Neural cell (in vitro differentiated cells): Measurements from ENCODE around the gene KRTAP12-2. TPM values are rescaled to one million over a fixed set of nuclear protein-coding genes. Genes with fewer than 3 reads are reported as not detected.

Experiments used
- H2AFZ ChIP-seq: fragments of 200-600, 300-800 bp; sonication (generic), shearing (Covaris generic); 2 replicates; pipeline ENCODE4 v1.6.0; 2014; ENCODE audit warnings: low read depth, mild to moderate bottlenecking, antibody characterized with exemption, low read length, moderate library complexity
- H3F3A ChIP-seq: fragments of 200-600 bp; shearing (Covaris generic); 2 replicates; pipeline ENCODE4 v1.6.1; 2016; ENCODE audit warnings: mild to moderate bottlenecking, moderate library complexity, mixed read lengths, antibody characterized with exemption, low read length; ENCODE audit not compliant: insufficient read depth, poor library complexity, severe bottlenecking
- H3K27ac ChIP-seq: fragments of 200-600, 300-800 bp; sonication (generic), shearing (Covaris generic); 2 replicates; pipeline ENCODE4 v1.5.1; 2014; ENCODE audit warnings: mild to moderate bottlenecking, low read length, moderate library complexity
- H3K27me3 ChIP-seq: fragments of 300-800, 200-600 bp; sonication (generic), shearing (Covaris generic); 2 replicates; pipeline ENCODE4 v1.6.0; 2014; ENCODE audit warnings: mild to moderate bottlenecking, low read depth, low read length, moderate library complexity; ENCODE audit not compliant: insufficient read depth
- H3K36me3 ChIP-seq: fragments of 300-800, 200-600 bp; sonication (generic), shearing (Covaris generic); 2 replicates; pipeline ENCODE4 v1.5.1; 2014; ENCODE audit warnings: mild to moderate bottlenecking, antibody characterized with exemption, low read length, moderate library complexity; ENCODE audit not compliant: insufficient read depth
- H3K4me2 ChIP-seq: fragments of 300-800, 200-600 bp; sonication (generic), shearing (Covaris generic); 2 replicates; pipeline ENCODE4 v1.6.0; 2014; ENCODE audit warnings: mild to moderate bottlenecking, low read length
- H3K4me3 ChIP-seq: fragments of 300-800, 200-600 bp; sonication (generic), shearing (Covaris generic); 2 replicates; pipeline ENCODE4 v1.5.1; 2014; ENCODE audit warnings: mild to moderate bottlenecking, low read length, moderate library complexity
- H3K79me2 ChIP-seq: fragments of 200-600 bp; shearing (Covaris generic); replicated peaks from 2 replicates; pipeline ENCODE4 v1.6.0; 2014; ENCODE audit warnings: mild to moderate bottlenecking, low read length, moderate library complexity; ENCODE audit not compliant: insufficient read depth
- H3K9ac ChIP-seq: fragments of 300-800, 200-600 bp; sonication (generic), shearing (Covaris generic); 2 replicates; pipeline ENCODE4 v1.6.1; 2016; ENCODE audit warnings: mild to moderate bottlenecking, low read length, mixed read lengths
- H3K9me2 ChIP-seq: fragments of 200-600 bp; shearing (Covaris generic); 2 replicates; pipeline ENCODE4 v1.6.1; 2016; ENCODE audit warnings: mild to moderate bottlenecking, low read length, mixed read lengths; ENCODE audit not compliant: insufficient read depth
- H3K9me3 ChIP-seq: fragments of 200-600, 300-800 bp; sonication (generic), shearing (Covaris generic); 2 replicates; pipeline ENCODE4 v1.6.1; 2016; ENCODE audit warnings: mild to moderate bottlenecking, mixed run types, low read length, moderate library complexity, mixed read lengths
- H4K20me1 ChIP-seq: fragments of 200-600 bp; shearing (Covaris generic); 2 replicates; pipeline ENCODE4 v1.6.1; 2016; ENCODE audit warnings: mild to moderate bottlenecking, mixed run types; ENCODE audit not compliant: insufficient read depth
- CTCF ChIP-seq: fragments of 450-650 bp; IDR thresholded peaks from 2 replicates; pipeline ENCODE4 v1.5.1; 2014; ENCODE audit warnings: antibody characterized with exemption, mild to moderate bottlenecking, moderate library complexity; ENCODE audit not compliant: poor library complexity, severe bottlenecking
- EP300 ChIP-seq: fragments of 450-650 bp; conservative IDR thresholded peaks from 2 replicates; pipeline ENCODE4 v1.6.1; 2014; ENCODE audit warnings: antibody characterized with exemption, mild to moderate bottlenecking, moderate library complexity; ENCODE audit not compliant: poor library complexity, severe bottlenecking
- EZH2 ChIP-seq: fragments of 200-600, 300-800 bp; shearing (Covaris generic), sonication (generic); IDR thresholded peaks from 2 replicates; pipeline ENCODE4 v1.6.1; 2014; ENCODE audit warnings: antibody characterized with exemption, low read length, borderline replicate concordance, mild to moderate bottlenecking; ENCODE audit not compliant: insufficient read depth, poor library complexity, severe bottlenecking
- MXI1 ChIP-seq: fragments of 450-650 bp; conservative IDR thresholded peaks from 2 replicates; pipeline ENCODE4 v1.6.1; 2014; ENCODE audit warnings: antibody characterized with exemption, mild to moderate bottlenecking; ENCODE audit not compliant: poor library complexity, severe bottlenecking
- POLR2AphosphoS5 ChIP-seq: IDR thresholded peaks from 2 replicates; pipeline ENCODE4 v1.6.1; 2012
- RAD21 ChIP-seq: fragments of 450-650 bp; conservative IDR thresholded peaks from 2 replicates; pipeline ENCODE4 v1.6.1; 2014; ENCODE audit warnings: antibody characterized with exemption, mild to moderate bottlenecking, moderate library complexity
- REST ChIP-seq: IDR thresholded peaks from 2 replicates; pipeline ENCODE4 v1.6.1; 2012; ENCODE audit warnings: borderline replicate concordance
- SMC3 ChIP-seq: fragments of 450-650 bp; conservative IDR thresholded peaks from 2 replicates; pipeline ENCODE4 v1.6.1; 2014; ENCODE audit warnings: antibody characterized with exemption, mild to moderate bottlenecking, moderate library complexity; ENCODE audit not compliant: poor library complexity
- TAF1 ChIP-seq: IDR thresholded peaks from 2 replicates; pipeline ENCODE4 v1.6.1; 2012; ENCODE audit warnings: low read depth
- polyA plus RNA-seq: library from polyadenylated mRNA; depleted of rRNA; stranded (reverse); fragments of >200 nt; gene quantifications from 2 replicates; pipeline ENCODE4 v1.2.3, GENCODE V29; 2014

The KRTAP12-2 gene
- polyA plus RNA-seq, 1 donor from 2014 or later, result not detected

GRCh38 chr21:44650973-44651675, 15.6 kb downstream of the KRTAP12-2 start:
- no peaks in the 10 kb centered on the region for H3K79me2 ChIP-seq
- no peaks in the 10 kb centered on the region for H3K9me3 ChIP-seq
- TF ChIP-seq REST (no peak), MXI1 (no peak), POLR2AphosphoS5 (no peak), SMC3 (no peak), CTCF (no peak), TAF1 (no peak), EZH2 (no peak), EP300 (no peak), RAD21 (no peak)
- no peak overlapping the region for H2AFZ ChIP-seq
- H3K9me2 ChIP-seq, result no peaks in the 10 kb centered on the region
- H3K27me3 ChIP-seq, result no peaks in the 10 kb centered on the region
- H4K20me1 ChIP-seq, result no peaks in the 10 kb centered on the region
- H3K4me2 ChIP-seq, result no peak overlapping the region
- H3K36me3 ChIP-seq, result no peaks in the 10 kb centered on the region
- no peak overlapping the region for H3K9ac ChIP-seq
- H3F3A ChIP-seq, result no peaks in the 10 kb centered on the region
- H3K4me3 ChIP-seq, result no peak overlapping the region
- no peak overlapping the region for H3K27ac ChIP-seq

- Histone ChIP-seq H3K9me2 (no peaks in the 10 kb centered on the region), H2AFZ (no peak overlapping the region)
- TF ChIP-seq EZH2, result no peak
- no peak for TF ChIP-seq REST
- TF ChIP-seq EP300, result no peak
- TF ChIP-seq RAD21, result no peak
- no peak for TF ChIP-seq TAF1
- TF ChIP-seq CTCF, result no peak
- no peak for TF ChIP-seq POLR2AphosphoS5
Measured at GRCh38 chr21:44650265-44650972, 16.3 kb downstream of the KRTAP12-2 start.

More at GRCh38 chr21:44650265-44650972, 16.3 kb downstream of the KRTAP12-2 start:
- Histone ChIP-seq H3K9ac (no peak overlapping the region), H3F3A (no peaks in the 10 kb centered on the region), H3K9me3 (no peaks in the 10 kb centered on the region), H3K27ac (no peak overlapping the region), H3K36me3 (no peaks in the 10 kb centered on the region), H3K4me3 (no peak overlapping the region), H3K27me3 (no peaks in the 10 kb centered on the region), H3K79me2 (no peaks in the 10 kb centered on the region), H4K20me1 (no peaks in the 10 kb centered on the region), H3K4me2 (no peak overlapping the region)
